ENCODE data around the gene JUND.

The JUND gene

DNA sequence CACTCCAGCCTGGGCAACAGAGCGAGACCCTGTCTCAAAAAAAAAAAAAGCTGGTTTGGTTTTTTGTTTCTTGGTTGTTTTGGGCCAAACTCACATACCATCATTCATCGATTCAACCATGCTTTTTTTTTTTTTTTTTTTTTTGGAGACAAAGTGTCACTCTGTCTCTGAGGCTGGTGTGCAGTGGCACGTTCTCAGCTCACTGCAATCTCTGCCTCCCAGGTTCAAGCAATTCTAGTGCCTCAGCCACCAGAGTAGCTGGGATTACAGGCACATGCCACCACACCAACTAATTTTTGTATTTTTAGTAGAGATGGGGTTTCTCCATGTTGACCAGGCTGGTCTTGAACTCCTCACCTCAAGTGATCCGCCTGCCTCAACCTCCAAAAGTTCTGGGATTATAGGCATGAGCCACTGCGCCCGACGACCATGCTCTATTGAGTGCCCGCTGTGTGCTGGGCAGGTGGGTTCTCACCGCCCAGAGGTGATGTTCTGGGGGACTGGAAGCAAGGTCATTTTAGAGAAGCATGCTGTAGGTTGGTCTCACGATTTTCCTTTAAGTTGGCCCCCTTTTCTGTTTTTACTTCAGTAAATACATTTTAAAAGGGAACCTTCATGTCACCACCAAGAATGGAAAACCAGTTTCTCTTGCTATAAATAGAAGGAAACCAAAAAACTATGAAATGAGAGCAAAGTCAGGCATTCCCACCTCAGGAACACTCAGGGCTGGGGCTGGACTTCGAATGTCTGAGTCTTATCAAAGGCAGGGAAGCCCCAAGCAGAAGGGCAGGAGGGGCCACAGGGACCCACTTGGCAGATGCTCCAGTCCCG, 8.3 kb upstream of the JUND start:
- DNase-seq = no peak

- DNase-seq = no peak
Measured at GRCh38 chr19:18287836-18288772, 6.7 kb upstream of the JUND start.

DNA sequence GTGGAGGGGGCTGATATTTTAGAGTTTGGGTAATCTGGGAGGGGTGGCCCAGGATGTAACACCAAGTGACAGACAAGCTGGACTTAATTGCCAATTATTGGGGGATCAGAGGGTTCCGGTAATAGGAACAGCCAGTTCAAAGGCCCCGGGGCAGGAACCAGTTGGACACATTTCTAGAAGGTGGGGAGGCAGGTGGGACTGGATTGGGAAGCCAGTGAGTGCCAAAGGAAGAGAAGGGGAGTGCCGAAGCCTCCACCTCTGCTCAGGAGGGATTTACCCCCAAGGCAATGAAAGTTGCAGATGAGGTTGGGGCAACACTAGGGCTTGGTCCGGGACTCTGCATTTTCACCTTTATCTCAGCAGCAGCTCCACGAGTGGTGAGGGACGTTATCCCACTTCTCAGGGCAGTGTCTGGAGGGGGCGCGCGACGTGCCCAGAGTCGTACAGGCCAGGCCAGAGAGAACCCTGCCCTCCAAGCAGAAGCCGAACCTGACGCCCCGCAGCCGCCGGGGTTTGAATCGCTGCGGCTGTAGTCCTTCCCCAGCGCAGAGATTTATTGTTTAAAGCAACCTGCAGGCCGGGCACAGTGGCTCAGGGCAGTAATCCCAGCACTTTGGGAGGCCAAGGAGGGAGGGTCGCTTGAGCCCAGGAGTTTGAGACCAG, 5.7 kb upstream of the JUND start:
- DNase-seq = no peak

GRCh38 chr19:18284712-18285360, 3.4 kb upstream of the JUND start:
- DNase-seq = peak; percentile 41

- no peak for DNase-seq
Measured at GRCh38 chr19:18283338-18283737, 1.9 kb upstream of the JUND start.

DNA sequence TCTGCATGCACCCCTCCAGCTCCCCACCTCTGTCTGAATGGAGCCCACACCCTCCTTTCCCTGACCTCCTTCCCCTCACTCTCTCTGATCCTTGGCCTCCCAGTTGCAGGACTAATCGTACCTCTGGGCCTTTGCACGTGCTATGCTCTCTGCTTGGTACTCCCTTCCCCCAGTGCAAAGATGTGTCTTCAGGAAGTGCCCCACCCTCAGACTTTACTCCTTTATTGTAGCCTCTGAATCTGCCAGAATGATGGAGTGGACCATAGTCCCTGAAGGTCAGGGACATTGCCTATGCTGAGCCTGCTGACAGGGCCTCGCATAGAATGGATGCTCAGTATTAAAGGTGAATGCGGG, 1.3 kb upstream of the JUND start:
- peak; percentile 74 for DNase-seq

DNA sequence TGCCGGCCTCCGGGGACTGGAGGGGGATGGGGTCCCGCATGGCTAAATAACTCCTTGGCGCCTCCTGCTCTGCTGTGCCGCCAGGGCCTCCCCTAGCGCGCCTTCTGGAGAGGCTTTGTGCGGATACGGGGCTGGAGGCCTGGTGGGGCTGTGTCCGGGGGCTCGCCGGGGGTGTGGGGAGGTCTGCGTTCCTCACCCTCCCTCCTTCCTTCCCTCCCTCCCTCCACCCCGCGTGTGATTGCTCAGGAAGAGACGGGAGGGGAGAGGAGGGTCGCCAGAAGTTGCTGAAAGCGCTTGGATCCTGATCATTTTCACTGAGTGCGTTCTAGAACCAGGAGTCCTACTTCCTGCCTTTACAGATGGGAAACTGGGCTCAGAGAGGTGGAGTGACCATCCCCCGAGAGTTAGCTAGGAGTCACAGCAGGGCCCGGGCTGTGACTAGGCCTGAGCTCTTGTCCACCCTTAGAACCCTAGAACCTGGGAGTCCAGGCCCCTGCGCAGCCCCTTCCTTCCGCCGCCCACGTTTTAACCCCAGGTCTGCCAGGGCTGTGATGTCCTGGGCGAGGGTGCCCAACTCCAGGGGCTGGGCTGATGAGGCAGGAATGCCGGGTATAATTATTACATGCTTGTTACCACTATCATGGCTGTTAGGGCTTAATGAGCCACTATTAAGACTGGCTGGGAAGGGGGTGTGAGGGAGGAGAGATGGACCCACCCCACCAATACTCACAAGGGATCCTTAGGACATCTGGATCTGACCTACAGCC, 782 bp upstream of the JUND start:
- DNase-seq = no peak

GRCh38 chr19:18280247-18281081, 958 bp downstream of the JUND start:
- peak; percentile 90 for DNase-seq

GRCh38 chr19:18279516-18280246, 1.7 kb downstream of the JUND start:
- peak; percentile 99 for DNase-seq

DNA sequence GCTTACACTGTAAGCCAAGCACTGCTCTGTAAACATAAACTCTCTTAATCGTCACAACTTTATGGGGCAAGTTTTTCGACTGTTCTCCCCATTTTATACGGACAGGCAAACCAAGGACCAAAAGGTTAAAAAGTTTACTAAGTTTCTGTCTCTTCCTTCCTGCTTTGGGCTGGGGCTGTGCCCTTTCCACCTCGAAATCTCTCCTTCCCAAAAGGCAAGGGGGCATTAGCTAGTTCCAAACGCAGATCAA, 2.2 kb downstream of the JUND start:
- DNase-seq = no peak

DNA sequence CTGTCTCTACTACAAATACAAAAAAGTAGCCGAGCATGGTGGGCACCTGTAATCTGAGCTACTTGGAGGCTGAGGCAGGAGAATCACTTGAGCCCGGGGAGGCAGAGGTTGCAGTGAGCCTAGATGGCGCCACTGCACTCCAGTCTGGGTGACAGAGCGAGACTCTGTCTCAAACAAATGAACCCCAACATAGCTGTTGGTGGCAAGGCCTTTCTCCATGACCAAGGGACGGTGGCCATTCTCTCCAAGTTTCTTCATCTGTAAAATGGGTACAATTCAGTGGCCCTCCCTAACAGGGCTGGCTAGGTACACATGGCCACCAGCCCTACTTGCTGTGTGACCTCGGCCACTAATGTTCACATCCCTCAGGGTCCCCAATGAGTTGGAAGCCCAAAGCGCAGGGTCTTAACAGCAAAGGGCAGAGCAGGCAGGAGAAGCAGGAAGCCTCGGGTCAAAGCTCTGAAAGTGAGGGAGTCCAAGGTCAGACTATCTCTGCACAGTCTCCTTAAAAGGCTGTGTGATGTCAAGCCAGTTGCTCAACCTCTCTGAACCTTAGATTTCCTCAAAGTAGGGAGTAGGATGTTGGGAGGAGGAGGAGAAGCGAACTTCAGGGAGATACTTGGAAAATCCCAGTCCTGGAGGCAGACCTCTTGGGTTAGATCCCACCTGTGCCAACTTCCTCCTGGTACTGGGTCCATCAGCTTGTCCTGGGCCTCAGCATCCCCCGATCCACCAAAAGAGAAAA, 2.7 kb downstream of the JUND start:
- DNase-seq = peak; percentile 63

- DNase-seq = peak; percentile 54
Measured at GRCh38 chr19:18274781-18275356, 6.6 kb downstream of the JUND start.

DNA sequence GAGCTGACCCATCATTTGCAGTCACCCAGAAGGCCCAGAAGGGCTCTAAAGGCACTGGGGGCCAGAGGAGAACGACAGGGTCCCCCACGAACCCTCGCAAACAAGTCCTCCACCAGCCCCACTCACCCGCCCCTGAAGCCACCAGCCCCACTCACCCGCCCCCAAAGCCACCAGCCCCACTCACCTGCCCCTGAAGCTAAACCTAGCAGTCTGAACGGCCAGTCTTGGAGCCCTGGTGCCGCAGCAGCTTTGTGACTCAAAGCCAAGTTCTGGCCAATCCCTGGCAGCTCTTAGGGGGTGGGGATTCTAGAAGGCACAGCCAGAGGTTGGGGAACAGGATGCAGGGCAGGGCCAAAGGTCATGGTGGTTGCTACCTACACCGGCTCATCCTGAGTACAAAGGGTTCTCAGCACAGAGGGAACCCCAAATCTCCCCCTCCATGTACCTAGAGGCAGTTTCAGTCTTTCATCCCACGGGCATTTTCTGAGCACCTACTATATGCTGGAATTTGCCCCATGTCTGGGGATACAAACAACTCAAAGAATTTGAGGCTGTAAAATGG, 7.1 kb downstream of the JUND start, which contains the start of gene IQCN:
TSS of gene IQCN (minus strand) at position 234 of the 562 bp plus-strand sequence. CDS start 4,974 bp downstream, outside the sequence.
- no peak for DNase-seq

DNA sequence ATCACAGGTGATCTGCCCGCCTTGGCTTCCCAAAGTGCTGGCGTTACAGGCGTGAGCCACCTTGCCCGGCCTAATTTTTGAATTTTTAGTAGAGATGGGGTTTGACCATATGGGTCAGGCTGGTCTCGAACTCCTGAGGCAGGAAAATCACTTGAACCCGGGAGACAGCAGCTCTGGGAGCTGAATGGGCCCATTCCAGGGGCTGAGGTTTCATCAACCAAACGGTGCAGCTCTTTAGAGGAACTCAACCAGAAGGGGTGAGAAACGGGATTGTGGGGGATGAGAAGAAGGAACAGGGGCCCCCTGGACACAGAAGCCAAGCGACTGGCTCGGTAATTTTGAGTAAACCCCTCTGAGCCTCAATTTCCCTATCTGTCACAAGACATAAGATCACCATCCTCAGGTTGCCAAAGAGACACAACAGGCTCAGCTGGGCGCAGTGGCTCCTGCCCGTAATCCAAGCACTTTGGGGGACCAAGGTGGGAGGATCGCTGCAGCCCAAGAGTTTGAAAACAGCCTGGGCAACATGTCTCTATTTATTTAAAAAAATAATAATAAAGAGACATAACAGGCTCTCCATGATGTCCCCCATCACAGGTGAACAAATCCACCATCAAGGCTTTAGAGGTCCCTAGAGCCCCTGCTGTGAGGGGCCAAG, 7.7 kb downstream of the JUND start:
- no peak for DNase-seq

GRCh38 chr19:18271433-18271841, 10.0 kb downstream of the JUND start:
- DNase-seq = no peak

- no peak for DNase-seq
Measured at GRCh38 chr19:18270326-18270725, 11.1 kb downstream of the JUND start.

- no peak for DNase-seq
Measured at GRCh38 chr19:18269070-18269723, 12.2 kb downstream of the JUND start.

Measured in hematopoietic multipotent progenitor cell treated with erythropoietin and hydrocortisone succinate and interleukin-3 and kit ligand, for 4 days (in vitro differentiated cells).